Measurements from ENCODE around the gene IL18R1. TPM values are rescaled to one million over a fixed set of nuclear protein-coding genes. Genes with fewer than 3 reads are reported as not detected.
"Not testable (repeated sequence)": the region's sequence is repeated elsewhere in the genome, so short reads cannot be mapped to it uniquely, and the experiment has no call there.

Gene IL18R1
- total RNA-seq (2014; rRNA removed; shearing (Covaris generic)): 0.41 and 0.42 TPM in 2 replicates

- Histone ChIP-seq H3K4me3 (ENCODE audit: insufficient read depth, low read depth, low read length) (peak within 1 kb of the TSS; percentile 54), H3K36me3 (replicated peaks; ENCODE audit: control insufficient read depth, insufficient read depth, low read length) (no peaks in the 10 kb centered on the region), H3K27me3 (ENCODE audit: control insufficient read depth, insufficient read depth, low read length) (peaks cover 16% of the 10 kb centered on the region)
- peak; percentile 86 for DNase-seq
Observed at GRCh38 chr2:102355526-102356380, at the start of gene IL18R1. Gene IL18R1, plus strand, starts transcription at chr2:102355796. Its CDS starts 6,865 bp downstream, at chr2:102362661.

GRCh38 chr2:102306125-102306524 lies 49.5 kb upstream of the IL18R1 start:
- Histone ChIP-seq H3K4me3 (ENCODE audit: insufficient read depth, low read depth, low read length) (no peak overlapping the region), H3K27me3 (ENCODE audit: control insufficient read depth, insufficient read depth, low read length) (no peaks in the 10 kb centered on the region), H3K36me3 (replicated peaks; ENCODE audit: control insufficient read depth, insufficient read depth, low read length) (no peaks in the 10 kb centered on the region)
- no peak for DNase-seq

GRCh38 chr2:102310964-102311640 lies 44.5 kb upstream of the IL18R1 start, which contains the start of gene IL1RL1:
Gene IL1RL1, plus strand, starts transcription at chr2:102311563. Its CDS starts 26,702 bp downstream, at chr2:102338265.
- no peaks in the 10 kb centered on the region for H3K27me3 ChIP-seq (ENCODE audit: control insufficient read depth, insufficient read depth, low read length)
- DNase-seq: no peak
- no peak within 1 kb of the TSS for H3K4me3 ChIP-seq (ENCODE audit: insufficient read depth, low read depth, low read length)
- no peaks in the 10 kb centered on the region for H3K36me3 ChIP-seq (replicated peaks; ENCODE audit: control insufficient read depth, insufficient read depth, low read length)

GRCh38 chr2:102313025-102313424 lies 42.6 kb upstream of the IL18R1 start:
- H3K4me3 ChIP-seq (ENCODE audit: insufficient read depth, low read depth, low read length): no peak overlapping the region
- H3K27me3 ChIP-seq (ENCODE audit: control insufficient read depth, insufficient read depth, low read length): no peaks in the 10 kb centered on the region
- H3K36me3 ChIP-seq (replicated peaks; ENCODE audit: control insufficient read depth, insufficient read depth, low read length): no peaks in the 10 kb centered on the region
- no peak for DNase-seq

GRCh38 chr2:102313471-102313870 lies 42.1 kb upstream of the IL18R1 start:
- Histone ChIP-seq H3K27me3 (ENCODE audit: control insufficient read depth, insufficient read depth, low read length) (no peaks in the 10 kb centered on the region), H3K4me3 (ENCODE audit: insufficient read depth, low read depth, low read length) (no peak overlapping the region), H3K36me3 (replicated peaks; ENCODE audit: control insufficient read depth, insufficient read depth, low read length) (no peaks in the 10 kb centered on the region)
- no peak for DNase-seq

GRCh38 chr2:102313950-102314349 lies 41.6 kb upstream of the IL18R1 start:
- DNase-seq: no peak
- no peaks in the 10 kb centered on the region for H3K36me3 ChIP-seq (replicated peaks; ENCODE audit: control insufficient read depth, insufficient read depth, low read length)
- H3K4me3 ChIP-seq (ENCODE audit: insufficient read depth, low read depth, low read length): no peak overlapping the region
- H3K27me3 ChIP-seq (ENCODE audit: control insufficient read depth, insufficient read depth, low read length): no peaks in the 10 kb centered on the region

- no peaks in the 10 kb centered on the region for H3K27me3 ChIP-seq (ENCODE audit: control insufficient read depth, insufficient read depth, low read length)
- H3K36me3 ChIP-seq (replicated peaks; ENCODE audit: control insufficient read depth, insufficient read depth, low read length): no peaks in the 10 kb centered on the region
- no peak for DNase-seq
- no peak overlapping the region for H3K4me3 ChIP-seq (ENCODE audit: insufficient read depth, low read depth, low read length)
Observed at GRCh38 chr2:102315921-102316320, 39.7 kb upstream of the IL18R1 start.

- no peak for DNase-seq
- no peaks in the 10 kb centered on the region for H3K36me3 ChIP-seq (replicated peaks; ENCODE audit: control insufficient read depth, insufficient read depth, low read length)
Observed at GRCh38 chr2:102317715-102318114, 37.9 kb upstream of the IL18R1 start.

GRCh38 chr2:102318437-102318836 lies 37.2 kb upstream of the IL18R1 start:
- Histone ChIP-seq H3K27me3 (ENCODE audit: control insufficient read depth, insufficient read depth, low read length) (no peaks in the 10 kb centered on the region), H3K4me3 (ENCODE audit: insufficient read depth, low read depth, low read length) (no peak overlapping the region), H3K36me3 (replicated peaks; ENCODE audit: control insufficient read depth, insufficient read depth, low read length) (no peaks in the 10 kb centered on the region)
- no peak for DNase-seq

More at GRCh38 chr2:102317715-102318114, 37.9 kb upstream of the IL18R1 start:
- Histone ChIP-seq H3K4me3 (ENCODE audit: insufficient read depth, low read depth, low read length) (no peak overlapping the region), H3K27me3 (ENCODE audit: control insufficient read depth, insufficient read depth, low read length) (no peaks in the 10 kb centered on the region)

- H3K4me3 ChIP-seq (ENCODE audit: insufficient read depth, low read depth, low read length): no peak overlapping the region
- no peak for DNase-seq
- no peaks in the 10 kb centered on the region for H3K36me3 ChIP-seq (replicated peaks; ENCODE audit: control insufficient read depth, insufficient read depth, low read length)
- H3K27me3 ChIP-seq (ENCODE audit: control insufficient read depth, insufficient read depth, low read length): no peaks in the 10 kb centered on the region
Observed at GRCh38 chr2:102321941-102322719, 33.5 kb upstream of the IL18R1 start.

GRCh38 chr2:102324914-102325313 lies 30.7 kb upstream of the IL18R1 start:
- H3K27me3 ChIP-seq (ENCODE audit: control insufficient read depth, insufficient read depth, low read length): not testable (repeated sequence)

GRCh38 chr2:102331311-102331980 lies 24.1 kb upstream of the IL18R1 start:
- DNase-seq: no peak
- Histone ChIP-seq H3K27me3 (ENCODE audit: control insufficient read depth, insufficient read depth, low read length) (no peaks in the 10 kb centered on the region), H3K4me3 (ENCODE audit: insufficient read depth, low read depth, low read length) (no peak overlapping the region), H3K36me3 (replicated peaks; ENCODE audit: control insufficient read depth, insufficient read depth, low read length) (no peaks in the 10 kb centered on the region)

More at GRCh38 chr2:102324914-102325313, 30.7 kb upstream of the IL18R1 start:
- not testable (repeated sequence) for H3K36me3 ChIP-seq (replicated peaks; ENCODE audit: control insufficient read depth, insufficient read depth, low read length); DNase-seq; H3K4me3 ChIP-seq (ENCODE audit: insufficient read depth, low read depth, low read length)

- H3K4me3 ChIP-seq (ENCODE audit: insufficient read depth, low read depth, low read length): no peak overlapping the region
- no peak for DNase-seq
- H3K36me3 ChIP-seq (replicated peaks; ENCODE audit: control insufficient read depth, insufficient read depth, low read length): no peaks in the 10 kb centered on the region
Observed at GRCh38 chr2:102334486-102334885, 21.1 kb upstream of the IL18R1 start.

GRCh38 chr2:102335871-102336366 lies 19.7 kb upstream of the IL18R1 start:
- Histone ChIP-seq H3K27me3 (ENCODE audit: control insufficient read depth, insufficient read depth, low read length) (no peaks in the 10 kb centered on the region), H3K36me3 (replicated peaks; ENCODE audit: control insufficient read depth, insufficient read depth, low read length) (no peaks in the 10 kb centered on the region), H3K4me3 (ENCODE audit: insufficient read depth, low read depth, low read length) (no peak overlapping the region)
- DNase-seq: no peak

More at GRCh38 chr2:102334486-102334885, 21.1 kb upstream of the IL18R1 start:
- no peaks in the 10 kb centered on the region for H3K27me3 ChIP-seq (ENCODE audit: control insufficient read depth, insufficient read depth, low read length)

Measured in H7 (cell line).